ENCODE measurements around the gene NUP210L. TPM values are rescaled to one million over a fixed set of nuclear protein-coding genes. Genes with fewer than 3 reads are reported as not detected.

The NUP210L gene
- total RNA-seq, 1 experiment from 2014 or later = not detected

DNA sequence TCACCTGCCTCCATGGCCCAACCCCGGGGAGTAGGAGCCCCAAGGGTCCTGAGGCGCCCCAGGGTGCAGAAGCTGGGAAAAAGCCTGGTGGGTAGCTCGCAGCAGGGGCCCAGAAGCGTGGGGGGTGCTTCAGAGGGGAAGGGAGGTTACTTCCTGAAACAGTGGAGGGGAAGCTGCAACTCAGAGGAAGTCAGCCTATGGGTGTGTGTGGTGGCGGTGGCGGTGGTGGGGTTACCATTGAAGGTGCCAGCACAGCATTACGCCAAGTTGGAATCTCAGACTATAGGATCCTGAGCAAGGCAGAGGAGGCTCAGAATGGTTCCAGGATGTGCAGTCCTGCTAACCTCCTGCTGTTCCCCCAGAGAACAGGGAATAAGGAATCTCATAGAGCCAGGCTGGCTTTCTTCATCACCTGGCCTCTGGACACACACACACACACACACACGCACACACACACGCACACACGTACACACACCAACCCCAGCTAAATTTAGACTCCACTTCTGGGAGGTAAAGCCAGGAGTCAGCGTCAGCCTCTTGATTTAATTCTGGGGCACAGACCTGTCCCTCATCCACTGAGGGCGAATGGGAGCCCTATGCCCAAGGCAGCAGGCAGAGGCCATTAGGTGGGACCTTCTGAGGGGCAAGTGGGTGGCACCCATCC lies 209.6 kb downstream of the NUP210L start:
- DNase-seq (ENCODE audit: low spot score) = peak; percentile 41

DNA sequence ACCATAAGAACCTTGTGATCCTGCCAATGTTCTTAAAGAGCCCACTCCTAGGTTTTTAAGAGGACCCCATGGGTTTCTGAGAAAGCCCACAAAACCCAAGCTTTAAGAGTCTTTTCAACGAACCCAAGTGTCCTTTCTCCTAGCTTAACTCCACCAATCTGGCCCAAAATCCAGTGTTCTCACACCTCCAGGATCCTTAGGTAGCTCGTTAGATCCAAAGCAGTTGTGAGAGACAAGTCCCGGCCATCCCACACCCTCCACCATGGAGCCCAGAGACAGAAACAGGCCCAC lies 210.1 kb downstream of the NUP210L start:
- DNase-seq (ENCODE audit: low spot score) = no peak

DNA sequence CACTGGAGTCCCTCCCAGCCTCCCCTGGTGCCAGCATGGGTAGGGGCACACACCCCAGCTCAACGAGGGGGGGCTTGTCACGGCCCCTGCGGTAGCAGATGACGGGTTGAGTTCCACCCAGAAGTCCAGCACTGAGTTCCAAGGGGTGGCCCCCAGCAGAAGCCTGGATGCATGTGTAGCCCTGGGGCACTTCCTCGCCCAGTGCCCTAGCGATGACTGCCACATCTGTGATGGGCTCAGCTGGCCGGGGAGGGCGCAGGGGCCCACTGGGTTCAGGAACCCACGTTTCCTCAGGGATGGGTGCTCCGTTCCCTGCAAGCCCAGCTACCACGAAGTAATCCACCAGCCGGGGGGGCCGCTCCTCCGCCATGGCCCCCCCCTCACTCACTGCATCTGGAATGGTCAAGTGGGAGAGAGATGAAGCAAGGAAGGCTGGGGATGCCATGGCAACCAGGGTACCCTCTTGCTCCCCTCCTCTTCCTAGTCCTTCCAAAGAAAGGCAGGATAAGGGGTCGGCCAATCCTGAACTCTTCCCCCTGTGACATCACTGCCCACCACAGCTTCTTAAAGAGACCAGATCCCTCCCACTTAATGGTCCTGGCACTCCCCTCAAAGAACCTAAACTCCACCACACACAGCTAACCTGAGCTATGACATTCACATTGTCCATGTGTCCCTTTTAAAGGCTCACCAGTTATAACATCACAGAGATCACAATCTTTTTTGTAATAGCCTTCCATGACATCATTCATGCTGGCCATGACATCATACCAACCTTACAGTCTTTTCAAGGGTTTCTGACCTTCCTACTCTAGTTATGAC lies 210.7 kb downstream of the NUP210L start:
- DNase-seq (ENCODE audit: low spot score) = no peak

DNA sequence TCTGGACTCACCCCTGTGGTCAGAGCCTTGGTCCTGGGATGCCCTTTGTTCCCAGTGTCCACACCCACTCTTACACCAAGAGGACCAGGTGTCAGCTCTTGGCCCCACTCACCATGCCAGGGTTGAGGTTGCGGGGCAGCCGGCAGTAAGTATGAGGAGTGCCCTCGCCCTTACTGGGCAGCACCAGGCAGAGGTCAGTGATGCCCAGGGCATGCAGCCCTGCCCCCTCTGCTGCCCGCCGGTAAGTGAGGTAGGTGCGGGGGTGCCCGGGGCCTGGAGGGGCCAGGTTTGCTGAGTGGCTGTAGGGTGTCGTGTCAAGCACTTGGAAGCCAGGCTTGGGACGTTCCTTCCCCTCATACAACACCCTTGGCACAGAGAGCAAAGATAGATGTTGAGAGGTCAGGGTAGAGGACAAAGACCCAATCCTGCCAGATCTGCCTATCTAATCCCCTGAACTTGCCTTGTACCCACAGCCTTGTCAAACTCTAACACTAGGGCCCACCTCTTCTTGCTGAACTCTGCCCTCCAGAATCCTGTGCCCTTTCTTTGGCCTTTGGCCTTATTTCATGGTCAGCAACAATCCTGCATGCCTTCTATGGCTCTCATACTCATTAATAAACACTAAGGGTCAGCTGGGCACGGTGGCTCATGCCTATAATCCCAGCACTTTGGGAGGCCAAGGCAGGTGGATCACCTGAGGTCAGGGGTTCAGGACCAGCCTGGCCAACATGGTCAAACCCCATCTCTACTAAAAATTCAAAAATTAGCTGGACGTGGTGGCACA lies 211.9 kb downstream of the NUP210L start:
- DNase-seq (ENCODE audit: low spot score) = no peak

Small RNA genes lying within 50 kb of the gene (small RNA-seq; reads per million reads assigned to genes)
- not detected for gene MIR190B
- gene MIR5698 = not detected
- not detected for gene MIR6737
- not detected for gene RNU6-179P

Other genes starting within 250 kb of the NUP210L start
- 4.2 and 5.1 TPM in 2 replicates for gene GATAD2B, start 232.1 kb downstream of the NUP210L start, total RNA-seq (2014; rRNA removed; shearing (Covaris generic))
- gene DENND4B, start 208.4 kb downstream of the NUP210L start, total RNA-seq (2014; rRNA removed; shearing (Covaris generic)) = 33.9 and 36.5 TPM in 2 replicates
- gene CRTC2, start 196.5 kb downstream of the NUP210L start, total RNA-seq (2014; rRNA removed; shearing (Covaris generic)) = 15.5 and 16.5 TPM in 2 replicates
- 226 TPM in 2 replicates for gene SLC39A1, start 191.5 kb downstream of the NUP210L start, total RNA-seq (2014; rRNA removed; shearing (Covaris generic))
- gene CREB3L4, start 187.2 kb downstream of the NUP210L start, total RNA-seq (2014; rRNA removed; shearing (Covaris generic)) = 23.2 and 24.7 TPM in 2 replicates
- 281 and 318 TPM in 2 replicates for gene JTB, start 177.4 kb downstream of the NUP210L start, total RNA-seq (2014; rRNA removed; shearing (Covaris generic))
- 8.0 and 8.3 TPM in 2 replicates for gene RAB13, start 168.7 kb downstream of the NUP210L start, total RNA-seq (2014; rRNA removed; shearing (Covaris generic))
- 2,063 and 2,282 TPM in 2 replicates for gene RPS27, start 164.3 kb downstream of the NUP210L start, total RNA-seq (2014; rRNA removed; shearing (Covaris generic))
- 308 and 315 TPM in 2 replicates for gene TPM3, start 37.0 kb upstream of the NUP210L start, total RNA-seq (2014; rRNA removed; shearing (Covaris generic))
- gene CFAP141, start 51.3 kb upstream of the NUP210L start, total RNA-seq (2014; rRNA removed; shearing (Covaris generic)) = not detected in 2 replicates
- gene UBAP2L, start 65.9 kb upstream of the NUP210L start, total RNA-seq (2014; rRNA removed; shearing (Covaris generic)) = 73.0 and 74.9 TPM in 2 replicates
- 111 and 139 TPM in 2 replicates for gene HAX1, start 117.6 kb upstream of the NUP210L start, total RNA-seq (2014; rRNA removed; shearing (Covaris generic))
- gene AQP10, start 166.0 kb upstream of the NUP210L start, total RNA-seq (2014; rRNA removed; shearing (Covaris generic)) = not detected in 2 replicates
- 1.1 and 1.9 TPM in 2 replicates for gene ATP8B2, start 170.5 kb upstream of the NUP210L start, total RNA-seq (2014; rRNA removed; shearing (Covaris generic))